Ovary (tissue), 3 donors: ENCODE results near the gene BRIP1.
"Not testable (repeated sequence)": the region's sequence is repeated elsewhere in the genome, so short reads cannot be mapped to it uniquely, and the experiment has no call there.

Experiments used
- CTCF ChIP-seq, 3 donors: fragments of 450-650 bp in 2 of 3; fragments of 200-600 bp in 1 of 3; IDR thresholded peaks; one replicate each; pipeline versions ENCODE4 v1.5.1 to v1.8.0; 2016 to 2022; ENCODE audit warnings: antibody characterized with exemption in 3 of 3, mild to moderate bottlenecking in 1 of 3
- POLR2A ChIP-seq: fragments of 450-650 bp; IDR thresholded peaks from one replicate; pipeline ENCODE4 v1.6.1; 2017; ENCODE audit warnings: antibody characterized with exemption, mild to moderate bottlenecking, moderate library complexity
- donor health status: DM: no; HTN: no; CAD: no.

- TF ChIP-seq POLR2A; CTCF (IDR thresholded peaks at IDR 0.05): not testable (repeated sequence)
Observed at GRCh38 chr17:61673019-61673897, 190.1 kb downstream of the BRIP1 start.
